ENCODE measurements around the gene TKT.

DNA sequence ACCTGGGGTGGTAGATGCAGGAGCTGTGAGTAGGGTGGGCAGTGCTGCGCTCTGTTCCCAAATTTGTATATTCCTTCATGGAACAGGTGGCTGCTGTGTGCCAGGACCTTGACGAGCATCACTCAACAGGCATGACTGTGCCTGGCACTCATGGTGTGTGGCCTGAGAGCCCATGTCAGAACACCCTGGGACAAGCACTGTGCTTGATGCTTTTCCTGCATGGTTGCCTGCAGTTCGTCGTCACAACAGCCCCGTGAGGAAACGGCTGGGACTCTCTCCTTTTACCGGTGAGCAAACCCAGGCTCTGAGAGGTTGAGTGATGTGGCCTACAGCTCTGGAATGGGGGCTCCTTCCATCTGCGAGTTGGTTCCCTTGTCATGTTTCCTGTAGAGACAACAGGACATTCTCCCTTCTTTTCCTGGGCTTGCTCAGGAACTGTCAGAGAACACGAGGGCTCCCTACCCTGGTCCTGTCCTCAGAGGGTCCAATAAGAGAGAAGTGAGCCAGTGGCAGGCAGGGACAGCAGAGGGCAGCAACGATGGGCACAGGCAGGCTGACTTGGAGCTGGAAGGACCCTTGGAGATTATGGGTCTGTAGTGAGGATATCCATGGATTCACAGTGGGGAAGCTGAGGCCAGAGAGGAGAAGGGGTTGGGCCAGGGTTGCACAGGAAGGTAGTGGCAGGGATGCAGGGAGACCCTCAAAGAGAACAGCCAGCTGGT, 57.4 kb downstream of the TKT start:
- TF ChIP-seq, protein P1, sequence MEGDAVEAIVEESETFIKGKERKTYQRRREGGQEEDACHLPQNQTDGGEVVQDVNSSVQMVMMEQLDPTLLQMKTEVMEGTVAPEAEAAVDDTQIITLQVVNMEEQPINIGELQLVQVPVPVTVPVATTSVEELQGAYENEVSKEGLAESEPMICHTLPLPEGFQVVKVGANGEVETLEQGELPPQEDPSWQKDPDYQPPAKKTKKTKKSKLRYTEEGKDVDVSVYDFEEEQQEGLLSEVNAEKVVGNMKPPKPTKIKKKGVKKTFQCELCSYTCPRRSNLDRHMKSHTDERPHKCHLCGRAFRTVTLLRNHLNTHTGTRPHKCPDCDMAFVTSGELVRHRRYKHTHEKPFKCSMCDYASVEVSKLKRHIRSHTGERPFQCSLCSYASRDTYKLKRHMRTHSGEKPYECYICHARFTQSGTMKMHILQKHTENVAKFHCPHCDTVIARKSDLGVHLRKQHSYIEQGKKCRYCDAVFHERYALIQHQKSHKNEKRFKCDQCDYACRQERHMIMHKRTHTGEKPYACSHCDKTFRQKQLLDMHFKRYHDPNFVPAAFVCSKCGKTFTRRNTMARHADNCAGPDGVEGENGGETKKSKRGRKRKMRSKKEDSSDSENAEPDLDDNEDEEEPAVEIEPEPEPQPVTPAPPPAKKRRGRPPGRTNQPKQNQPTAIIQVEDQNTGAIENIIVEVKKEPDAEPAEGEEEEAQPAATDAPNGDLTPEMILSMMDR (IDR thresholded peaks at IDR 0.05; ENCODE audit: low read depth, low read length): no peak; the same call in 1 of the 2 replicates
- no peak for TF ChIP-seq EZH2phosphoT487 (IDR thresholded peaks at IDR 0.05; ENCODE audit: low read depth)

Data from OCI-LY3 (cell line).